GM12801 (cell line): ENCODE measurements around the gene KCNA10.

ENCODE experiments used
- TF ChIP-seq, protein P1 (sequence below): IDR thresholded peaks from one replicate; pipeline ENCODE4 v1.5.1; 2011; ENCODE audit warnings: control low read depth; ENCODE audit not compliant: insufficient read length; ENCODE audit errors: extremely low read depth

The KCNA10 gene

DNA sequence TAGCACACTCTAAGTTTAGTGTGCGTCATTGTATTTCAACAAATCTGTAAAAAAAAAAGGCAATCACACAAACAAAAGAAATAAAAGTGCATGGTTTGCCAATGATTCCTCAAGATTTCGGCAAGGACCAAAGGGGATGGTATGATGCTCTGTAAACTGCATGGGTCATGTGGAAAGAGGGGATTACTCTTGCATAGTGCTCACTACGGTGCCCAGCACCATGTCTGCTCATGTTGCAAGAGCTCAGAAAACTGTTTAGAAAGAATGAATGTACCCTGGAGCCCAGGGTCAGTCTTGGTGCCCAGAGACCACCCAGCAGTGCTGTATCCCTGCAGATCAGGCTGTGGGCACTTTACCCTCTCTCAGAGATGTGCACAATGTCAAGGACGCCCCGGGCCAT, 3.6 kb upstream of the KCNA10 start:
- TF ChIP-seq, protein P1, sequence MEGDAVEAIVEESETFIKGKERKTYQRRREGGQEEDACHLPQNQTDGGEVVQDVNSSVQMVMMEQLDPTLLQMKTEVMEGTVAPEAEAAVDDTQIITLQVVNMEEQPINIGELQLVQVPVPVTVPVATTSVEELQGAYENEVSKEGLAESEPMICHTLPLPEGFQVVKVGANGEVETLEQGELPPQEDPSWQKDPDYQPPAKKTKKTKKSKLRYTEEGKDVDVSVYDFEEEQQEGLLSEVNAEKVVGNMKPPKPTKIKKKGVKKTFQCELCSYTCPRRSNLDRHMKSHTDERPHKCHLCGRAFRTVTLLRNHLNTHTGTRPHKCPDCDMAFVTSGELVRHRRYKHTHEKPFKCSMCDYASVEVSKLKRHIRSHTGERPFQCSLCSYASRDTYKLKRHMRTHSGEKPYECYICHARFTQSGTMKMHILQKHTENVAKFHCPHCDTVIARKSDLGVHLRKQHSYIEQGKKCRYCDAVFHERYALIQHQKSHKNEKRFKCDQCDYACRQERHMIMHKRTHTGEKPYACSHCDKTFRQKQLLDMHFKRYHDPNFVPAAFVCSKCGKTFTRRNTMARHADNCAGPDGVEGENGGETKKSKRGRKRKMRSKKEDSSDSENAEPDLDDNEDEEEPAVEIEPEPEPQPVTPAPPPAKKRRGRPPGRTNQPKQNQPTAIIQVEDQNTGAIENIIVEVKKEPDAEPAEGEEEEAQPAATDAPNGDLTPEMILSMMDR, result no peak

DNA sequence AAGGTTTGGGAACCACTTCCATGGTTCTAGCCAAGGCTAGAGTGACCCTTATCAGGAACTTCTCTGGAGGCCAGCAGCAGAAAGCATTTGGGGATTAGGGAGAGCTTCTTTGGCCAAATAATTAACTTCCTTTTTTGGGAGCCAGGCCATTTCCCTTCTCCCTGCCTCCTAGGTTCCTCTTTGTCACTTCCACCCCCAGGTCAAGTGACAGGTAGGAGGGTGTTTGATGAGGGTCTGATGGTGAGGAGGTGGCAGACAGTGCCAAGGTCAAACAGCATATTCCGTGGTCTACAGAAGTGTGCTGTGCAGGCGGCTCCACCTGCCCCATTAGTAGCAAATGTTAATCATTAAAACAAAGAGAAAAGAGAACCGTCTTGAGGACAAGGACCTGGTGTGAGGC, 1.9 kb upstream of the KCNA10 start:
- TF ChIP-seq, protein P1, result no peak

DNA sequence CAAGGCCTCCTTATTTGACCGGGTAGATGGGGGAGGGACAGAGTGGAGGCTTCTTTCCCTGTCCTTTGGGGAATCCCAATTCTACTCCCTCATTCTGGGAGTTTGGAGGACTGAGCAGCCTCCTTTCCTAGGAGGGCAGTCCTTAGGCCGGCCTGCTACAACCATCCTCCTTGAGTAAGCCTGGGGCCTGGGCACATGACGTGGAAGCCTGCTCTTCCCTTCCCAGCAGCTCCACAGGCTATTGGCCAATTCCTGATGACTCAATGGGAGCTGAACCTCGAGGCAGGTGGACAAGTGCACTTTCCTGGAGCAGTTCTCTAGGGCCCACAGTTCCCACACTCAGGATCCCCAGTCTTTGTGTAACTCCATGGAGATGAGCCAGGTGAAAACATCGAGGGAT, 3.1 kb downstream of the KCNA10 start:
- TF ChIP-seq, protein P1, result no peak

DNA sequence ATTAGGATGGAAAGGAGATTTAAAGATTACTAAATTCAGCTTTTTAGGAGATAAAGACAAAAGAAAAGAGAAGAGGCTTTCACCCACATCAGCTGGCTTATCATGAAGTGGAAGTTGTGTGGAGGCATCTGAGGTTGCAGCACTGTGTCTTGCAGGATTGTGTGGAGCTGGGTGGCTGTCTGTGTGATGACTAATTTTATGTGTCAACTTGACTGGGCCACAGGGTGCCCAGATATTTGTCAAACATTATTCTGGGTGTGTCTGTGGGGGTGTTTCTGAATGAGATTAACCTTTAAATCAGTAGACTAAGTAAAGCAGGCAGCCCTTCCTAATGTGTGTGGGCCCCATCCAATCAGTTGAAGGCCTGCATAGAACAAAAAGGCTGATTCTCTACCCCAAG, 3.9 kb downstream of the KCNA10 start:
- TF ChIP-seq, protein P1, result no peak

DNA sequence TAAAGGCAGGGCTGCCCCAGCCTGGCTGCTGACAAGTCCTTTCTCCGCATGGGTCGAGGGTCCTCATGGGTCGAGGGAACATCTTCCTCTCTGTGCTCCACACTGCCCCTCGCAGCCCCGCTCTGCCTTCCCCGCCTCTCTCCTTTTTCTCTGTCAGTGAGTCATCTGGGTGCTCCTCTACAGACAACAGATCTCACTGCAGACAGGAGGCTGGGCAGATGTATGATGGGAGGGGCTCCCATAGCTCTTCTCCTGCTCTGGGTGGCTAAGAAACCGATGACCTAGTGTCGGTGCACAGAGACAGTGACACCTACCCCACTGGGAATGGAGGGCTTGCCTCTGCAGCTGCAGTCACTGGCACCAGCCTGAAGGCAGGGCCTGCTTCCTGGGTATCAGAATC, 5.5 kb downstream of the KCNA10 start:
- TF ChIP-seq, protein P1, result no peak

DNA sequence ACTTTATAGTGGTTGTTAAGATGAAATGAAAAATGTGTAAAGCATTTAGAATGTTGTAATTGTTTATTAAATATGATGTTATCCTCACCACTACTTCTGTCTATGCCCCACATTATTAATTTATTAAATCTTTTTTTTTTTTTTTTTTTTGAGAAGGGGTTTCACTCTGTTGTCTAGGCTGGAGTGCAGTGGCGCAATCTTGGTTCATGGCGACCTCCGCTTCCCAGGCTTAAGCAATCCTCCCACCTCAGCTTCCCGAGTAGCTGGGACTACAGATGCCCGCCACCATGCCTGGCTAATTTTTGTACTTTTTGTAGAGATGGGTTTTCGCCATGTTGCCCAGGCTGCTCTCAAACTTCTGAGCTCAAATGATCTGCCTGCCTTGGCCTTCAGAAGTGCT, 7.5 kb downstream of the KCNA10 start:
- TF ChIP-seq, protein P1, result no peak

DNA sequence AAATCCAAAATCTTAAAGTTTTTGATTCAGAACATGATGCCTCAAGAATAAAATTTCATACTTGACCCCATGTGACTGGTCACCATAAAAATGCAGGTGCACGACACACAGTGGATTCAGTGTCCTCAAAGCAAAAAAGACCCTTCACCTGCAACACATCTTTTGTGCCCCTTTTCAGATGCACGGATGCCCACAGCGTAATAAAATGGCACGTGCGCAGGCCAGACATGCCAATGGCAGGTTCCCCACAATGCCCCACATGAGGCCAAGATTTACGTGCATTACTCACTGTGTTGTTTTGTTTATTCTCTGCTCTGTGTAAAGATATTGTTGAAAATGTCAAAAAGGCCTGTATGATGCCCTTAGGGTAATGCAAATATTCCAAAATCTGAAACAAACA, 9.3 kb downstream of the KCNA10 start:
- TF ChIP-seq, protein P1, result no peak
